SH-SY5Y (cell line): Measurements from ENCODE around the gene PRDX1.

Experiments used
- GATA2 ChIP-seq: IDR thresholded peaks from 2 replicates; pipeline ENCODE4 v1.6.1; 2011; ENCODE audit warnings: mild to moderate bottlenecking, low read depth, low read length
- GATA3 ChIP-seq: IDR thresholded peaks from 2 replicates; pipeline ENCODE4 v1.6.1; 2011; ENCODE audit warnings: low read depth, mild to moderate bottlenecking, low read length, moderate library complexity

- TF ChIP-seq GATA3 (no peak), GATA2 (no peak)
Observed at GRCh38 chr1:45510036-45510971, 11.4 kb downstream of the PRDX1 start.
